ENCODE results near the gene ABCF2. TPM values are rescaled to one million over a fixed set of nuclear protein-coding genes. Genes with fewer than 3 reads are reported as not detected.

Gene ABCF2
- total and polyA plus RNA-seq, 2 of the 4 experiments (the other 2 are of a cell fraction): 46.2 to 103 TPM

DNA sequence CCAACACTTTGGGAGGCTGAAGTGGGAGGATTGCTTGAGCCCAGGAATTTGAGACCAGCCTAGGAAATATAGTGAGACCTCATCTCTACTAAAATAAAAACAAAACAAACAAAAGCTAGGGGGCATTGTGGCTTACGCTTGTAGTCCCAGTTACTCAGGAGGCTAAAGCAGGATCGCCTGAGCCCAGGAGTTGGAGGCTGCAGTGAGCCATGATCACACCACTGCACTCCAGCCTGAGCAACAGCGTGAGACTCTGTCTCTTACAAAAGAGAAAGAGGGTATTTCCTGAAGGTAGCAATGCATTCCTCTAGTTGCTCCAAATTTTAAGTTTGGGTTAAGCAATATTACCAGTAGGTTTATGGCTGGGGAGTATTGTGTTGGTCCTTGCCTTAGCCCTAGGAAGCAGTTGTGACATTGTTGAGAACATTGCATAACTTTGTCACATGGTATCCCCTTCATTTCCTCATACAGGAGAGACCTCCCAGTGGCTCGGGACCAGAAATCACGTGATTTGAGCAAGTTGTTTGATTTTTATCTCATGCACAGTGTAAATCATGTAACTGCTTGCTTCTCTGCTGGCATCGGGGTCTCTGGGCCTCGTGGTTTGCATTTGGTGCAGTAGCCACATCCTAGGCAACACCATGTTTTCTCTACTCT is 44.8 kb upstream of the ABCF2 start:
- Histone ChIP-seq H4K20me1 (ENCODE audit: insufficient read depth, low read length) (no peaks in the 10 kb centered on the region; the same call in 1 of the 2 replicates), H2AFZ (replicated peaks; ENCODE audit: low read length, poor library complexity) (no peak overlapping the region), H4K91ac (ENCODE audit: insufficient read depth, low read depth, low read length) (no peak overlapping the region), H3K4me2 (ENCODE audit: low read depth, low read length) (peak overlapping the region; percentile 5; the same call in 1 of the 2 replicates), H2BK120ac (ENCODE audit: low read depth, low read length) (no peak overlapping the region), H3K56ac (ENCODE audit: extremely low read depth, insufficient read depth, low read length) (no peak overlapping the region), H3K23ac (ENCODE audit: low read depth, low read length) (no peak overlapping the region), H3K9me1 (ENCODE audit: insufficient read depth, low read length) (no peaks in the 10 kb centered on the region), H2BK5ac (ENCODE audit: low read depth, low read length, poor library complexity, severe bottlenecking) (no peak overlapping the region), H3K4me1 (ENCODE audit: control insufficient read depth, insufficient read depth, low read length) (peaks cover 4% of the 10 kb centered on the region; the same call in 1 of the 2 replicates), H3K79me1 (ENCODE audit: low read depth in 1 of 2, low read length in 2 of 2) (no peaks in the 10 kb centered on the region), H3K9me3 (ENCODE audit: control insufficient read depth, insufficient read depth, low read length) (no peaks in the 10 kb centered on the region), H3K27me3 (ENCODE audit: control insufficient read depth, insufficient read depth, low read length) (no peaks in the 10 kb centered on the region; the same call in 1 of the 2 replicates), H3K36me3 (ENCODE audit: control insufficient read depth, insufficient read depth, low read length) (no peaks in the 10 kb centered on the region; the same call in 1 of the 2 replicates), H3K27ac (ENCODE audit: insufficient read depth, low read length) (peak overlapping the region; percentile 48; the same call in 1 of the 2 replicates), H2AK5ac (ENCODE audit: low read depth, low read length) (no peak overlapping the region), H2BK15ac (ENCODE audit: low read depth, low read length) (no peak overlapping the region), H2BK20ac (ENCODE audit: low read depth, low read length) (no peak overlapping the region), H3K4ac (ENCODE audit: low read depth, low read length) (no peak overlapping the region), H3K4me3 (ENCODE audit: insufficient read depth, low read depth, low read length) (no peak overlapping the region), H3K18ac (ENCODE audit: low read depth, low read length) (no peak overlapping the region; the same call in 1 of the 2 replicates), H2AK9ac (replicated peaks; ENCODE audit: low read depth, low read length, poor library complexity) (no peak overlapping the region), H4K8ac (ENCODE audit: low read depth in 2 of 2, low read length in 2 of 2) (no peak overlapping the region), H3K14ac (replicated peaks; ENCODE audit: low read depth, low read length) (no peak overlapping the region), H3K9ac (ENCODE audit: low read depth, low read length) (no peak overlapping the region), H4K5ac (ENCODE audit: low read depth, low read length) (no peak overlapping the region)
- intact Hi-C loops (cut with micrococcal nuclease): no loop called here
- peak; percentile 30 for ATAC-seq (ENCODE audit: low read depth)
- TF ChIP-seq RAD21 (IDR thresholded peaks at IDR 0.05; ENCODE audit: low read length) (no peak), RCOR1 (IDR thresholded peaks at IDR 0.05; ENCODE audit: insufficient replicate concordance, low read length) (no peak), BHLHE40 (IDR thresholded peaks at IDR 0.05; ENCODE audit: low read depth, low read length) (peak; percentile 45; the same call in 1 of the 2 replicates), SMC3 (IDR thresholded peaks at IDR 0.05; ENCODE audit: low read depth, low read length) (no peak), CEBPB (IDR thresholded peaks at IDR 0.05; ENCODE audit: low read depth, low read length) (peak; percentile 87), MAFK (IDR thresholded peaks at IDR 0.05; ENCODE audit: low read depth, low read length) (no peak), POLR2A (IDR thresholded peaks at IDR 0.05; ENCODE audit: low read depth, low read length) (no peak), FOS (IDR thresholded peaks at IDR 0.05; ENCODE audit: low read depth, low read length) (no peak), CHD1 (IDR thresholded peaks at IDR 0.05; ENCODE audit: low read depth, low read length) (no peak)
- TF ChIP-seq, protein P1, sequence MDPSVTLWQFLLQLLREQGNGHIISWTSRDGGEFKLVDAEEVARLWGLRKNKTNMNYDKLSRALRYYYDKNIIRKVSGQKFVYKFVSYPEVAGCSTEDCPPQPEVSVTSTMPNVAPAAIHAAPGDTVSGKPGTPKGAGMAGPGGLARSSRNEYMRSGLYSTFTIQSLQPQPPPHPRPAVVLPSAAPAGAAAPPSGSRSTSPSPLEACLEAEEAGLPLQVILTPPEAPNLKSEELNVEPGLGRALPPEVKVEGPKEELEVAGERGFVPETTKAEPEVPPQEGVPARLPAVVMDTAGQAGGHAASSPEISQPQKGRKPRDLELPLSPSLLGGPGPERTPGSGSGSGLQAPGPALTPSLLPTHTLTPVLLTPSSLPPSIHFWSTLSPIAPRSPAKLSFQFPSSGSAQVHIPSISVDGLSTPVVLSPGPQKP (IDR thresholded peaks at IDR 0.05; ENCODE audit: borderline replicate concordance, low read depth, low read length): no peak
- TF ChIP-seq, protein P2, sequence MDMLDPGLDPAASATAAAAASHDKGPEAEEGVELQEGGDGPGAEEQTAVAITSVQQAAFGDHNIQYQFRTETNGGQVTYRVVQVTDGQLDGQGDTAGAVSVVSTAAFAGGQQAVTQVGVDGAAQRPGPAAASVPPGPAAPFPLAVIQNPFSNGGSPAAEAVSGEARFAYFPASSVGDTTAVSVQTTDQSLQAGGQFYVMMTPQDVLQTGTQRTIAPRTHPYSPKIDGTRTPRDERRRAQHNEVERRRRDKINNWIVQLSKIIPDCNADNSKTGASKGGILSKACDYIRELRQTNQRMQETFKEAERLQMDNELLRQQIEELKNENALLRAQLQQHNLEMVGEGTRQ (IDR thresholded peaks at IDR 0.05; ENCODE audit: low read depth, low read length): peak; percentile 77
- BruUV-seq (replicated peaks): no TSS peak
- WGBS, 2 experiments (ENCODE audit: extremely low coverage in 2 of 2, insufficient read length in 1 of 2): 80% methylated on average over 1 of the region's 7 CpGs; no CpG with 5 or more reads in 1 of the 2 experiments
- ChIA-PET CTCF (no interaction called here), POLR2A (ENCODE audit: unreplicated experiment) (no interaction called here)
- peak; percentile 40 for DNase-seq
- in situ Hi-C loops (cut with MboI; ENCODE audit: low sequenced_read_pairs): no loop called here
- dilution Hi-C loops (cut with HindIII; ENCODE audit: low sequenced_read_pairs, unreplicated experiment): no loop called here

Measured in IMR-90 (cell line).